Body of pancreas (tissue), 4 donors: ENCODE results near the gene NTPCR.

Source experiments
- POLR2A ChIP-seq, 3 donors: fragments of 450-650 bp; IDR thresholded peaks; one replicate each; pipeline ENCODE4 v1.6.1; 2016; ENCODE audit warnings: antibody characterized with exemption in 3 of 3, mild to moderate bottlenecking in 2 of 3
- TF ChIP-seq, protein P1 (sequence below), 7 experiments: fragments of 450-650 bp in 4 of 7; fragments of 200-600 bp in 3 of 7; sonication (generic) in 3 of 7; IDR thresholded peaks; one replicate each; pipeline ENCODE4 v1.5.1; 2016 to 2019; ENCODE audit warnings: antibody characterized with exemption in 7 of 7

DNA sequence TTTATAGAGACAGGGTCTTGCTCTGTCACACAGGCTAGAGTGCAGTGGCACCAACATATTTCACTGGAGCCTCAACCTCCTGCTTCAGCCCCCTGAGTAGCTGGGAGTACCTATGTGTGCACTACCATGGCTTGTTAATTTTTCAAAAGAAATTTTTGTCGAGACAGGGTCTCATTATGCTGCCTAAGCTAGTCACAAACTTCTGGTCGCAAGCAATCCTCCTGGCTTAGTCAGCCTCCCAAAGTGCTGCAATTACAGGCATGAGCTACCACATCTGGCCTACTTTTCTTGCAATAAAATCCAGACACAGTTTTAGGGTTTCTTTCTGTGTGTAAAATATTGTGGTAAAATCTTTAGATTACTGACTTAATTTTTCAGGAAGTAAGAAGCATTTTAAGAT is 27.9 kb upstream of the NTPCR start:
- TF ChIP-seq, protein P1, sequence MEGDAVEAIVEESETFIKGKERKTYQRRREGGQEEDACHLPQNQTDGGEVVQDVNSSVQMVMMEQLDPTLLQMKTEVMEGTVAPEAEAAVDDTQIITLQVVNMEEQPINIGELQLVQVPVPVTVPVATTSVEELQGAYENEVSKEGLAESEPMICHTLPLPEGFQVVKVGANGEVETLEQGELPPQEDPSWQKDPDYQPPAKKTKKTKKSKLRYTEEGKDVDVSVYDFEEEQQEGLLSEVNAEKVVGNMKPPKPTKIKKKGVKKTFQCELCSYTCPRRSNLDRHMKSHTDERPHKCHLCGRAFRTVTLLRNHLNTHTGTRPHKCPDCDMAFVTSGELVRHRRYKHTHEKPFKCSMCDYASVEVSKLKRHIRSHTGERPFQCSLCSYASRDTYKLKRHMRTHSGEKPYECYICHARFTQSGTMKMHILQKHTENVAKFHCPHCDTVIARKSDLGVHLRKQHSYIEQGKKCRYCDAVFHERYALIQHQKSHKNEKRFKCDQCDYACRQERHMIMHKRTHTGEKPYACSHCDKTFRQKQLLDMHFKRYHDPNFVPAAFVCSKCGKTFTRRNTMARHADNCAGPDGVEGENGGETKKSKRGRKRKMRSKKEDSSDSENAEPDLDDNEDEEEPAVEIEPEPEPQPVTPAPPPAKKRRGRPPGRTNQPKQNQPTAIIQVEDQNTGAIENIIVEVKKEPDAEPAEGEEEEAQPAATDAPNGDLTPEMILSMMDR (IDR thresholded peaks at IDR 0.05) = no peak
- no peak for TF ChIP-seq POLR2A (IDR thresholded peaks at IDR 0.05)
